ENCODE data around the gene CARS2. TPM values are rescaled to one million over a fixed set of nuclear protein-coding genes. Genes with fewer than 3 reads are reported as not detected.

The CARS2 gene
- total RNA-seq, 1 experiment from 2014 or later, result 41.9 TPM

DNA sequence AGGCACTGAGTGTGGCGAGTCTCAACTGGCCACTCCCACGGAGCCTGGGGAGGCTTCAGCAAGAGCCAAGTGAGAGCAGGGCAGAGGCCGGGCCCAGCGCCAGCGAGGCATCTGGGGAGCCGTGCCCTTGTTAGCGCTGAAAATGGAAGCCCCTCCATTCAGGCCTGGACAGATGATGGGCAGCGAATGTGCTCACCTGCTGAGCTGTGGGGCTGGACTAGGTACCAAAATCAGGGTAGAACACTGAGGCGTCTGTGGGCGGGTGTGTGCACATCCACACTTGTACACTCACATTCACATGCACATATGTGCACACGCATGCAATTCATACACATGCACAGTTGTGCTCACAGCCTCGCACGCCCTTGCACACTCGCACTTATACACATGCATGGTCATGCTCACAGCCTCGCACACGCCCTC lies 69.9 kb downstream of the CARS2 start:
- H4K91ac ChIP-seq (ENCODE audit: insufficient read length, low read depth, low read length), result no peak overlapping the region
- no peak overlapping the region for H4K5ac ChIP-seq (ENCODE audit: insufficient read length, low read depth, low read length)
- no peak overlapping the region for H3T11ph ChIP-seq (ENCODE audit: low read length)
- H3K9me3 ChIP-seq (ENCODE audit: control insufficient read depth, low read depth, low read length), result no peaks in the 10 kb centered on the region
- H3K79me2 ChIP-seq (ENCODE audit: insufficient read depth, low read length), result 0 out of 2 replicates have a peak, but pooled peaks cover 1% of the 10 kb centered on the region
- peak overlapping the region in 1 of 3 experiments; percentile 14; a peak in 1 of 7 replicates for H3K27ac Mint-ChIP-seq
- no peak overlapping the region for H3K27ac ChIP-seq (ENCODE audit: insufficient read length, low read depth, low read length)
- WGBS (ENCODE audit: extremely low coverage, insufficient read length, low lambda C conversion rate), result no CpG with 5 or more reads among the region's 16 CpGs
- no peaks in the 10 kb centered on the region for H4K20me1 ChIP-seq (ENCODE audit: control insufficient read depth, insufficient read depth, insufficient read length)
- H2BK5ac ChIP-seq (ENCODE audit: insufficient read length, low read length), result no peak overlapping the region
- no peaks in the 10 kb centered on the region for H3K23me2 ChIP-seq (ENCODE audit: insufficient read length, low read depth, low read length, poor library complexity, severe bottlenecking)
- no peaks in the 10 kb centered on the region for H3K4me1 ChIP-seq (ENCODE audit: insufficient read depth, low read length)
- H3K23ac ChIP-seq (ENCODE audit: insufficient read length, low read depth, low read length), result no peak overlapping the region
- H3K4ac ChIP-seq (ENCODE audit: low read depth, low read length), result no peak overlapping the region
- no peak overlapping the region for H2AK5ac ChIP-seq (ENCODE audit: insufficient read length, low read length)
- H3K36me3 Mint-ChIP-seq (ENCODE audit: insufficient read depth in 1 of 3, low read depth in 3 of 3), result peaks cover 39 to 84% (median 78%) of the 10 kb centered on the region in 3 experiments
- H3K4me3 Mint-ChIP-seq, result no peak overlapping the region
- H3K27me3 Mint-ChIP-seq (ENCODE audit: low read depth), result no peaks in the 10 kb centered on the region
- H3K27me3 ChIP-seq (ENCODE audit: insufficient read depth, low read length), result no peaks in the 10 kb centered on the region
- no peak overlapping the region for H2BK120ac ChIP-seq (ENCODE audit: low read depth, low read length, poor library complexity, severe bottlenecking)
- no peak overlapping the region for H3K4me2 ChIP-seq (ENCODE audit: insufficient read depth, insufficient read length, low read length)
- no peak overlapping the region for H3K56ac ChIP-seq (ENCODE audit: insufficient read length, low read depth, low read length)
- no peak overlapping the region for H4K8ac ChIP-seq (replicated peaks; ENCODE audit: insufficient read length, low read depth, low read length)
- TF ChIP-seq, protein P1, sequence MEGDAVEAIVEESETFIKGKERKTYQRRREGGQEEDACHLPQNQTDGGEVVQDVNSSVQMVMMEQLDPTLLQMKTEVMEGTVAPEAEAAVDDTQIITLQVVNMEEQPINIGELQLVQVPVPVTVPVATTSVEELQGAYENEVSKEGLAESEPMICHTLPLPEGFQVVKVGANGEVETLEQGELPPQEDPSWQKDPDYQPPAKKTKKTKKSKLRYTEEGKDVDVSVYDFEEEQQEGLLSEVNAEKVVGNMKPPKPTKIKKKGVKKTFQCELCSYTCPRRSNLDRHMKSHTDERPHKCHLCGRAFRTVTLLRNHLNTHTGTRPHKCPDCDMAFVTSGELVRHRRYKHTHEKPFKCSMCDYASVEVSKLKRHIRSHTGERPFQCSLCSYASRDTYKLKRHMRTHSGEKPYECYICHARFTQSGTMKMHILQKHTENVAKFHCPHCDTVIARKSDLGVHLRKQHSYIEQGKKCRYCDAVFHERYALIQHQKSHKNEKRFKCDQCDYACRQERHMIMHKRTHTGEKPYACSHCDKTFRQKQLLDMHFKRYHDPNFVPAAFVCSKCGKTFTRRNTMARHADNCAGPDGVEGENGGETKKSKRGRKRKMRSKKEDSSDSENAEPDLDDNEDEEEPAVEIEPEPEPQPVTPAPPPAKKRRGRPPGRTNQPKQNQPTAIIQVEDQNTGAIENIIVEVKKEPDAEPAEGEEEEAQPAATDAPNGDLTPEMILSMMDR (conservative IDR thresholded peaks at IDR 0.05), result no peak
- H2AFZ ChIP-seq (ENCODE audit: low read length), result no peak overlapping the region
- H2BK12ac ChIP-seq (ENCODE audit: insufficient read length, low read depth, low read length), result no peak overlapping the region
- no peak overlapping the region for H2BK15ac ChIP-seq (ENCODE audit: low read depth, low read length)
- H2BK20ac ChIP-seq (ENCODE audit: low read depth, low read length, poor library complexity, severe bottlenecking), result no peak overlapping the region
- H3K9ac ChIP-seq (ENCODE audit: extremely low read depth, insufficient read length, low read length), result no peak overlapping the region
- H3K9me3 Mint-ChIP-seq, result no peaks in the 10 kb centered on the region
- no peak overlapping the region for H3K14ac ChIP-seq (ENCODE audit: insufficient read depth, low read length)
- peaks cover 3% of the 10 kb centered on the region in 2 experiments; a peak in 2 of 4 replicates for H3K4me1 Mint-ChIP-seq
- no peak for DNase-seq
- H3K18ac ChIP-seq (ENCODE audit: insufficient read length, low read depth, low read length), result no peak overlapping the region
- H3K79me1 ChIP-seq (ENCODE audit: insufficient read depth, low read depth, low read length, poor library complexity, severe bottlenecking), result no peaks in the 10 kb centered on the region
